T-cell (primary cell): ENCODE measurements around the gene WDR93. TPM values are rescaled to one million over a fixed set of nuclear protein-coding genes. Genes with fewer than 3 reads are reported as not detected.

ENCODE experiments used
- ATAC-seq, 4 experiments: fragments of 200-7000 bp in 3 of 4; fragments of 150-1000 bp in 1 of 4; cut with Tn5 transposase; replicated peaks in 1 of 4; 1 replicate in 3 of 4; 2 replicates in 1 of 4; pipeline ENCODE4 v1.10.0; 2021; ENCODE audit warnings: moderate library complexity in 3 of 4, mild to moderate bottlenecking in 2 of 4, moderate number of reproducible peaks in 1 of 4
- CTCF ChIA-PET, 2 donors: fragments of 300-600 bp; sonication (Branson Sonifier 250); formaldehyde crosslinking; loops; one replicate each; lab custom pipeline; 2022; ENCODE audit warnings: antibody characterized with exemption in 2 of 2; lab: Charles Lee
- POLR2A ChIA-PET, 2 donors: fragments of 300-600 bp; sonication (Branson Sonifier 250); formaldehyde crosslinking; loops; one replicate each; lab custom pipeline; 2022; ENCODE audit warnings: antibody characterized with exemption in 2 of 2; lab: Charles Lee
- DNase-seq, 35 experiments: peaks; one replicate each; pipeline versions ENCODE4 v3.0.0 to v3.0.0-alpha.2; 2013 to 2023
- H3K27ac ChIP-seq: one replicate; pipeline ENCODE4 v1.5.1; 2013; ENCODE audit warnings: low read length
- H3K27me3 ChIP-seq, 2 experiments: replicated peaks in 1 of 2; 1 replicate in 1 of 2; 2 replicates in 1 of 2; pipeline versions ENCODE4 v1.6.1 to v1.7.0; 2013; ENCODE audit warnings: low read length in 1 of 2, mixed read lengths in 1 of 2; ENCODE audit not compliant: control insufficient read depth in 2 of 2, insufficient read depth in 2 of 2; ENCODE audit errors: extremely low read depth in 1 of 2
- H3K36me3 ChIP-seq, 2 donors: 1 replicate in 1 of 2; 2 replicates in 1 of 2; pipeline versions ENCODE4 v1.6.1 to v1.7.0; 2013; ENCODE audit warnings: low read length in 1 of 2; ENCODE audit not compliant: control insufficient read depth in 2 of 2, insufficient read depth in 1 of 2; ENCODE audit errors: extremely low read depth in 1 of 2
- H3K4me1 ChIP-seq, 2 experiments: 1 replicate in 1 of 2; 2 replicates in 1 of 2; pipeline versions ENCODE4 v1.6.1 to v1.7.0; 2013; ENCODE audit warnings: low read length in 2 of 2, mixed read lengths in 1 of 2; ENCODE audit not compliant: insufficient read depth in 2 of 2, control insufficient read depth in 1 of 2; ENCODE audit errors: extremely low read depth in 1 of 2
- H3K4me3 ChIP-seq, 2 donors: 1 replicate in 1 of 2; 2 replicates in 1 of 2; pipeline versions ENCODE4 v1.5.1 to v1.7.0; 2013; ENCODE audit warnings: mild to moderate bottlenecking in 2 of 2, low read length in 1 of 2, moderate library complexity in 1 of 2; ENCODE audit not compliant: control insufficient read depth in 1 of 2; ENCODE audit errors: extremely low read depth in 1 of 2
- H3K9me3 ChIP-seq: 2 replicates; pipeline ENCODE4 v1.7.0; 2013
- H3K27ac Mint-ChIP-seq, 2 donors: one replicate each; pipeline ENCODE4 v1.8.0; 2020 to 2021; ENCODE audit warnings: mild to moderate bottlenecking in 2 of 2, mixed read lengths in 2 of 2
- H3K27me3 Mint-ChIP-seq, 2 donors: one replicate each; pipeline ENCODE4 v1.8.0; 2021 to 2022; ENCODE audit warnings: mixed read lengths in 2 of 2
- H3K36me3 Mint-ChIP-seq: one replicate; pipeline ENCODE4 v1.8.0; 2021; ENCODE audit warnings: mixed read lengths
- H3K4me1 Mint-ChIP-seq, 3 donors: one replicate each; pipeline ENCODE4 v1.8.0; 2020 to 2022; ENCODE audit warnings: mixed read lengths in 3 of 3, mild to moderate bottlenecking in 1 of 3
- H3K4me3 Mint-ChIP-seq, 3 donors: one replicate each; pipeline ENCODE4 v1.8.0; 2020 to 2022; ENCODE audit warnings: mild to moderate bottlenecking in 3 of 3, mixed read lengths in 3 of 3, moderate library complexity in 3 of 3
- H3K9me3 Mint-ChIP-seq, 3 donors: one replicate each; pipeline ENCODE4 v1.8.0; 2020 to 2022; ENCODE audit warnings: mixed read lengths in 3 of 3
- WGBS: methylation state at CpG from one replicate; pipeline ENCODE4 v1.1.5; 2013; ENCODE audit warnings: missing lambda C conversion rate; ENCODE audit not compliant: insufficient coverage; 5-methylcytosine and 5-hydroxymethylcytosine counted together
- total RNA-seq, 35 experiments: library from RNA in 6 of 35; stranded (reverse) in 6 of 35; fragments of 120-200 nt in 1 of 35; gene quantifications; one replicate each; pipeline versions ENCODE4 v1.2.1 to v1.2.4 and lab custom pipeline; 2013 to 2026

WDR93 gene
- total RNA-seq, 5 donors from 2014 or later (not counting 1 experiment from before 2014, with no cell fraction given): 0.13 to 0.35 TPM; not detected in 3

GRCh38 chr15:89693696-89694095, 3.1 kb downstream of the WDR93 start:
- WGBS: no CpG with 5 or more reads among the region's 1 CpG
- POLR2A ChIA-PET: no interaction called here
- H3K9me3 Mint-ChIP-seq: no peaks in the 10 kb centered on the region

GRCh38 chr15:89695198-89695597, 4.6 kb downstream of the WDR93 start:
- DNase-seq (no peak), ATAC-seq (no peak)
- H3K27me3 Mint-ChIP-seq: peaks cover 4 to 8% of the 10 kb centered on the region in 2 donors
- H3K9me3 ChIP-seq: no peaks in the 10 kb centered on the region
- ChIA-PET POLR2A (no interaction called here), CTCF (interaction anchor here (0.6 to 0.7 kb wide), 2 partner anchors 845 to 859 kb away, joined by 4 to 11 read pairs; no protein-coding TSS in a partner anchor)
- no peak overlapping the region for H3K4me3 ChIP-seq
- no peak overlapping the region for H3K4me3 Mint-ChIP-seq
- no peak overlapping the region for H3K27ac ChIP-seq
- no peak overlapping the region for H3K27ac Mint-ChIP-seq
- no peaks in the 10 kb centered on the region for H3K27me3 ChIP-seq
- no peaks in the 10 kb centered on the region for H3K36me3 ChIP-seq
- peaks cover 0 to 7% of the 10 kb centered on the region in 2 experiments for H3K4me1 ChIP-seq
- WGBS: no CpG with 5 or more reads among the region's 1 CpG
- no peaks in the 10 kb centered on the region for H3K36me3 Mint-ChIP-seq
- H3K9me3 Mint-ChIP-seq: no peaks in the 10 kb centered on the region
- peaks cover 6 to 8% (median 8%) of the 10 kb centered on the region in 3 donors for H3K4me1 Mint-ChIP-seq

More at GRCh38 chr15:89693696-89694095, 3.1 kb downstream of the WDR93 start:
- Histone ChIP-seq H3K9me3 (no peaks in the 10 kb centered on the region), H3K4me3 (no peak overlapping the region), H3K36me3 (no peaks in the 10 kb centered on the region), H3K4me1 (peaks cover 0 to 14% of the 10 kb centered on the region in 2 experiments), H3K27ac (no peak overlapping the region), H3K27me3 (no peaks in the 10 kb centered on the region)
- Mint-ChIP-seq H3K27me3 (peaks cover 0 to 3% of the 10 kb centered on the region in 2 donors), H3K36me3 (no peaks in the 10 kb centered on the region), H3K4me3 (no peak overlapping the region), H3K27ac (no peak overlapping the region), H3K4me1 (peaks cover 14 to 15% (median 14%) of the 10 kb centered on the region in 3 donors)
- no peak for DNase-seq
- CTCF ChIA-PET: no interaction called here
- no peak for ATAC-seq

GRCh38 chr15:89704411-89704810, 13.8 kb downstream of the WDR93 start:
- H3K27me3 Mint-ChIP-seq: peaks cover 38 to 48% of the 10 kb centered on the region in 2 donors
- H3K27me3 ChIP-seq: peaks cover 0 to 27% of the 10 kb centered on the region in 2 experiments

GRCh38 chr15:89707577-89707976, 17.0 kb downstream of the WDR93 start:
- ChIA-PET POLR2A (interaction anchor here in 1 of 2 donors (0.6 kb wide), 1 partner anchor 114 kb away, joined by 16 read pairs; no protein-coding TSS in a partner anchor), CTCF (no interaction called here)
- WGBS: no CpG with 5 or more reads among the region's 1 CpG
- Histone ChIP-seq H3K9me3 (no peaks in the 10 kb centered on the region), H3K4me3 (no peak overlapping the region), H3K4me1 (no peaks in the 10 kb centered on the region), H3K36me3 (no peaks in the 10 kb centered on the region), H3K27me3 (peaks cover 0 to 16% of the 10 kb centered on the region in 2 experiments), H3K27ac (no peak overlapping the region)
- Mint-ChIP-seq H3K27me3 (peaks cover 27% of the 10 kb centered on the region in 2 donors), H3K4me3 (no peak overlapping the region), H3K9me3 (no peaks in the 10 kb centered on the region), H3K27ac (no peak overlapping the region), H3K36me3 (no peaks in the 10 kb centered on the region), H3K4me1 (no peaks in the 10 kb centered on the region)
- no peak for ATAC-seq
- no peak for DNase-seq

More at GRCh38 chr15:89704411-89704810, 13.8 kb downstream of the WDR93 start:
- H3K4me1 Mint-ChIP-seq: no peaks in the 10 kb centered on the region
- Histone ChIP-seq H3K27ac (no peak overlapping the region), H3K4me3 (no peak overlapping the region), H3K4me1 (no peaks in the 10 kb centered on the region), H3K9me3 (no peaks in the 10 kb centered on the region), H3K36me3 (no peaks in the 10 kb centered on the region)
- CTCF ChIA-PET: interaction anchor here in 1 of 2 donors (0.7 kb wide), 1 partner anchor 778 kb away, joined by 3 read pairs; no protein-coding TSS in a partner anchor
- no peak for DNase-seq
- POLR2A ChIA-PET: no interaction called here
- no peaks in the 10 kb centered on the region for H3K36me3 Mint-ChIP-seq
- no peak for ATAC-seq
- H3K9me3 Mint-ChIP-seq: no peaks in the 10 kb centered on the region
- H3K27ac Mint-ChIP-seq: no peak overlapping the region
- no peak overlapping the region for H3K4me3 Mint-ChIP-seq

- ATAC-seq (no peak), DNase-seq (no peak)
- no CpG with 5 or more reads among the region's 2 CpGs for WGBS
- ChIA-PET POLR2A (no interaction called here), CTCF (no interaction called here)
- no peaks in the 10 kb centered on the region for H3K36me3 ChIP-seq
- peaks cover 0 to 2% of the 10 kb centered on the region in 2 experiments for H3K27me3 ChIP-seq
- H3K4me1 ChIP-seq: no peaks in the 10 kb centered on the region
- H3K4me3 Mint-ChIP-seq: no peak overlapping the region
- no peaks in the 10 kb centered on the region for H3K4me1 Mint-ChIP-seq
- no peaks in the 10 kb centered on the region for H3K36me3 Mint-ChIP-seq
- H3K27me3 Mint-ChIP-seq: no peaks in the 10 kb centered on the region
- H3K27ac ChIP-seq: no peak overlapping the region
- no peaks in the 10 kb centered on the region for H3K9me3 ChIP-seq
- H3K9me3 Mint-ChIP-seq: no peaks in the 10 kb centered on the region
- H3K27ac Mint-ChIP-seq: no peak overlapping the region
- no peak overlapping the region for H3K4me3 ChIP-seq
Observed at GRCh38 chr15:89714775-89715174, 24.2 kb downstream of the WDR93 start.

GRCh38 chr15:89723031-89723430, 32.4 kb downstream of the WDR93 start:
- POLR2A ChIA-PET: no interaction called here
- ATAC-seq (no peak), DNase-seq (no peak)
- Mint-ChIP-seq H3K27me3 (peaks cover 14 to 16% of the 10 kb centered on the region in 2 donors), H3K27ac (no peak overlapping the region), H3K9me3 (peaks cover 0 to 3% (median 0%) of the 10 kb centered on the region in 3 donors), H3K4me1 (no peaks in the 10 kb centered on the region), H3K4me3 (no peak overlapping the region), H3K36me3 (no peaks in the 10 kb centered on the region)
- Histone ChIP-seq H3K27ac (no peak overlapping the region), H3K4me3 (no peak overlapping the region), H3K9me3 (peaks cover 3% of the 10 kb centered on the region), H3K4me1 (no peaks in the 10 kb centered on the region), H3K27me3 (peaks cover 2 to 17% of the 10 kb centered on the region in 2 experiments), H3K36me3 (no peaks in the 10 kb centered on the region)
- no CpG with 5 or more reads among the region's 3 CpGs for whole genome bisulfite sequencing
- CTCF ChIA-PET: interaction anchor here in 1 of 2 donors (0.7 kb wide), 1 partner anchor 456 kb away, joined by 3 read pairs; no protein-coding TSS in a partner anchor
